ENCODE measurements around the gene CALM1.

The CALM1 gene

GRCh38 chr14:90443161-90444076 is 46.6 kb downstream of the CALM1 start:
- no peak for DNase-seq (ENCODE audit: low spot score)

GRCh38 chr14:90444077-90444696 is 47.4 kb downstream of the CALM1 start:
- DNase-seq (ENCODE audit: low spot score) = no peak

- no peak for DNase-seq (ENCODE audit: low spot score)
Measured at GRCh38 chr14:90445011-90445410, 48.2 kb downstream of the CALM1 start.

GRCh38 chr14:90446405-90446804 is 49.6 kb downstream of the CALM1 start:
- no peak for DNase-seq (ENCODE audit: low spot score)

- no peak for DNase-seq (ENCODE audit: low spot score)
Measured at GRCh38 chr14:90447720-90448497, 51.1 kb downstream of the CALM1 start.

- no peak for DNase-seq (ENCODE audit: low spot score)
Measured at GRCh38 chr14:90449411-90449810, 52.6 kb downstream of the CALM1 start.

- no peak for DNase-seq (ENCODE audit: low spot score)
Measured at GRCh38 chr14:90450151-90450550, 53.3 kb downstream of the CALM1 start.

GRCh38 chr14:90450667-90451066 is 53.8 kb downstream of the CALM1 start:
- DNase-seq (ENCODE audit: low spot score) = peak; percentile 40

- no peak for DNase-seq (ENCODE audit: low spot score)
Measured at GRCh38 chr14:90451443-90451842, 54.6 kb downstream of the CALM1 start.

- no peak for DNase-seq (ENCODE audit: low spot score)
Measured at GRCh38 chr14:90451961-90452360, 55.1 kb downstream of the CALM1 start.

- DNase-seq (ENCODE audit: low spot score) = no peak
Measured at GRCh38 chr14:90452366-90452765, 55.5 kb downstream of the CALM1 start.

- peak; percentile 63 for DNase-seq (ENCODE audit: low spot score)
Measured at GRCh38 chr14:90453401-90453951, 56.6 kb downstream of the CALM1 start.

GRCh38 chr14:90454041-90455000 is 57.5 kb downstream of the CALM1 start:
- peak; percentile 98 for DNase-seq (ENCODE audit: low spot score)

- peak; percentile 17 for DNase-seq (ENCODE audit: low spot score)
Measured at GRCh38 chr14:90455100-90455571, 58.3 kb downstream of the CALM1 start.

- no peak for DNase-seq (ENCODE audit: low spot score)
Measured at GRCh38 chr14:90456551-90456950, 59.7 kb downstream of the CALM1 start.

- no peak for DNase-seq (ENCODE audit: low spot score)
Measured at GRCh38 chr14:90457186-90457585, 60.4 kb downstream of the CALM1 start.

All from pons (tissue), 1 donor.